Keratinocyte (primary cell): Measurements from ENCODE around the gene ADARB2. TPM values are rescaled to one million over a fixed set of nuclear protein-coding genes. Genes with fewer than 3 reads are reported as not detected.

Source experiments
- DNase-seq: peaks from one replicate; pipeline ENCODE4 v3.0.0-alpha.2; 2011; ENCODE audit warnings: low read depth, missing footprints, low spot score
- FAIRE-seq: peaks from 2 replicates; lab custom pipeline; 2011; peaks lifted over from hg19 to GRCh38; lab: Jason Lieb, UNC
- H2AFZ ChIP-seq: 2 replicates; pipeline ENCODE4 v1.6.0; 2012; ENCODE audit warnings: low read length, control low read depth, inconsistent platforms; ENCODE audit not compliant: control insufficient read depth
- H3K27ac ChIP-seq: 2 replicates; pipeline ENCODE4 v1.5.1; 2011; ENCODE audit warnings: low read length; ENCODE audit not compliant: control insufficient read depth, insufficient read depth
- H3K27me3 ChIP-seq: 3 replicates; pipeline ENCODE4 v1.6.0; 2011; ENCODE audit warnings: low read length; ENCODE audit not compliant: control insufficient read depth, insufficient read depth; ENCODE audit errors: extremely low read depth
- H3K36me3 ChIP-seq, 2 experiments: 2 replicates in 1 of 2; 3 replicates in 1 of 2; pipeline ENCODE4 v1.5.1; 2011; ENCODE audit warnings: low read length in 2 of 2, mild to moderate bottlenecking in 1 of 2; ENCODE audit not compliant: control insufficient read depth in 2 of 2, insufficient read depth in 2 of 2; ENCODE audit errors: extremely low read depth in 1 of 2
- H3K4me1 ChIP-seq: 3 replicates; pipeline ENCODE4 v1.5.1; 2011; ENCODE audit warnings: low read length; ENCODE audit not compliant: control insufficient read depth, insufficient read depth; ENCODE audit errors: extremely low read depth
- H3K4me2 ChIP-seq: 3 replicates; pipeline ENCODE4 v1.6.0; 2011; ENCODE audit warnings: low read depth, low read length; ENCODE audit not compliant: control insufficient read depth, insufficient read depth; ENCODE audit errors: extremely low read depth
- H3K4me3 ChIP-seq, 3 experiments: fragments of 200-600 bp in 1 of 3; sonication (generic) in 1 of 3; 2 replicates in 2 of 3; 3 replicates in 1 of 3; pipeline ENCODE4 v1.5.1; 2011 to 2016; ENCODE audit warnings: low read length in 3 of 3, mild to moderate bottlenecking in 3 of 3, control low read depth in 2 of 3, inconsistent platforms in 1 of 3, low read depth in 1 of 3, mixed read lengths in 1 of 3, mixed run types in 1 of 3, moderate library complexity in 1 of 3; ENCODE audit not compliant: control insufficient read depth in 2 of 3, insufficient read depth in 2 of 3; ENCODE audit errors: extremely low read depth in 1 of 3
- H3K79me2 ChIP-seq: 2 replicates; pipeline ENCODE4 v1.6.0; 2012; ENCODE audit warnings: low read length; ENCODE audit not compliant: control insufficient read depth, insufficient read depth
- H3K9ac ChIP-seq: 3 replicates; pipeline ENCODE4 v1.6.0; 2011; ENCODE audit warnings: low read length; ENCODE audit not compliant: control insufficient read depth, insufficient read depth; ENCODE audit errors: extremely low read depth
- H3K9me1 ChIP-seq: 3 replicates; pipeline ENCODE4 v1.6.0; 2011; ENCODE audit warnings: low read length; ENCODE audit not compliant: control insufficient read depth, insufficient read depth; ENCODE audit errors: extremely low read depth
- H3K9me3 ChIP-seq: 2 replicates; pipeline ENCODE4 v1.5.1; 2012; ENCODE audit warnings: low read depth, low read length; ENCODE audit not compliant: control insufficient read depth
- H4K20me1 ChIP-seq: 3 replicates; pipeline ENCODE4 v1.6.0; 2011; ENCODE audit warnings: low read length; ENCODE audit not compliant: control insufficient read depth, insufficient read depth; ENCODE audit errors: extremely low read depth
- CTCF ChIP-seq, 3 experiments: IDR thresholded peaks in 1 of 3; conservative IDR thresholded peaks in 1 of 3; optimal IDR thresholded peaks in 1 of 3; 2 replicates in 2 of 3; 3 replicates in 1 of 3; pipeline versions ENCODE3 to v1.5.1; 2011; ENCODE audit warnings: low read length in 3 of 3, mild to moderate bottlenecking in 3 of 3, moderate library complexity in 2 of 3, control low read depth in 1 of 3, inconsistent platforms in 1 of 3; ENCODE audit not compliant: insufficient read depth in 2 of 3; ENCODE audit errors: extremely low read depth in 1 of 3
- EZH2 ChIP-seq: IDR thresholded peaks from one replicate; pipeline ENCODE4 v1.6.1; 2012; ENCODE audit warnings: inconsistent platforms, mild to moderate bottlenecking, low read length, moderate library complexity
- dilution Hi-C: fragments of 300-500 bp; cut with MboI; formaldehyde crosslinking; loops from one replicate; pipeline ENCODE4 v1.7.0; 2020; ENCODE audit warnings: low sequenced_read_pairs; ENCODE audit not compliant: extremely low pct_ligation_motif_present
- polyA plus RNA-seq, 5 experiments: library from polyadenylated mRNA; depleted of rRNA in 3 of 5; stranded (reverse) in 3 of 5; stranded (forward) in 1 of 5; unstranded in 1 of 5; fragments of >200 nt; gene quantifications; 1 replicate in 1 of 5; 2 replicates in 3 of 5; 3 replicates in 1 of 5; pipeline versions ENCODE4 v1.2.1 to v1.2.3, GENCODE V29; 2011 to 2012; ENCODE audit warnings: missing spikeins in 2 of 5, low read depth in 1 of 5, low replicate concordance in 1 of 5

The ADARB2 gene
- polyA plus RNA-seq, 1 donor (not counting 4 experiments of a cell fraction or from before 2014, with no cell fraction given) = not detected

GRCh38 chr10:1685699-1686490 is 51.4 kb downstream of the ADARB2 start:
- Histone ChIP-seq H3K79me2 (no peaks in the 10 kb centered on the region), H3K4me3 (no peak overlapping the region), H3K27me3 (no peaks in the 10 kb centered on the region), H3K36me3 (no peaks in the 10 kb centered on the region), H3K9ac (no peak overlapping the region), H3K4me1 (no peaks in the 10 kb centered on the region), H3K9me3 (peaks cover 6% of the 10 kb centered on the region), H4K20me1 (no peaks in the 10 kb centered on the region), H2AFZ (no peak overlapping the region), H3K9me1 (no peaks in the 10 kb centered on the region), H3K4me2 (no peak overlapping the region), H3K27ac (no peak overlapping the region)
- dilution Hi-C loops = no loop called here
- DNase-seq = no peak
- TF ChIP-seq EZH2 = no peak
- no peak for TF ChIP-seq CTCF (optimal IDR thresholded peaks at IDR 0.05 in 1 of 3, IDR thresholded peaks at IDR 0.05 in 1 of 3, conservative IDR thresholded peaks at IDR 0.05 in 1 of 3; ENCODE audit: extremely low read depth in 1 of 3, insufficient read depth in 2 of 3, low read length in 3 of 3)
- no peak for FAIRE-seq

- TF ChIP-seq CTCF (optimal IDR thresholded peaks at IDR 0.05 in 1 of 3, IDR thresholded peaks at IDR 0.05 in 1 of 3, conservative IDR thresholded peaks at IDR 0.05 in 1 of 3; ENCODE audit: extremely low read depth in 1 of 3, insufficient read depth in 2 of 3, low read length in 3 of 3) = no peak
- H3K4me1 ChIP-seq = no peaks in the 10 kb centered on the region
- no peaks in the 10 kb centered on the region for H3K27me3 ChIP-seq
- no peak overlapping the region for H3K9ac ChIP-seq
- no peak overlapping the region for H2AFZ ChIP-seq
- H3K4me3 ChIP-seq = no peak overlapping the region
- no peak for DNase-seq
- no peaks in the 10 kb centered on the region for H4K20me1 ChIP-seq
- dilution Hi-C loops = no loop called here
- no peak overlapping the region for H3K27ac ChIP-seq
- H3K9me3 ChIP-seq = peaks cover 2% of the 10 kb centered on the region
- no peak overlapping the region for H3K4me2 ChIP-seq
- FAIRE-seq = no peak
- H3K9me1 ChIP-seq = no peaks in the 10 kb centered on the region
- H3K79me2 ChIP-seq = no peaks in the 10 kb centered on the region
- no peaks in the 10 kb centered on the region for H3K36me3 ChIP-seq
Measured at GRCh38 chr10:1684991-1685390, 52.3 kb downstream of the ADARB2 start.
